ENCODE data around the gene EGLN2. TPM values are rescaled to one million over a fixed set of nuclear protein-coding genes. Genes with fewer than 3 reads are reported as not detected.
"Not testable (repeated sequence)": the region's sequence is repeated elsewhere in the genome, so short reads cannot be mapped to it uniquely, and the experiment has no call there.

The EGLN2 gene
- total RNA-seq, 2 donors from 2014 or later = 87.4 to 99.8 TPM

GRCh38 chr19:40836754-40837429, 37.9 kb downstream of the EGLN2 start:
- no peaks in the 10 kb centered on the region for H3K9me3 Mint-ChIP-seq
- H3K4me3 Mint-ChIP-seq = no peak overlapping the region

DNA sequence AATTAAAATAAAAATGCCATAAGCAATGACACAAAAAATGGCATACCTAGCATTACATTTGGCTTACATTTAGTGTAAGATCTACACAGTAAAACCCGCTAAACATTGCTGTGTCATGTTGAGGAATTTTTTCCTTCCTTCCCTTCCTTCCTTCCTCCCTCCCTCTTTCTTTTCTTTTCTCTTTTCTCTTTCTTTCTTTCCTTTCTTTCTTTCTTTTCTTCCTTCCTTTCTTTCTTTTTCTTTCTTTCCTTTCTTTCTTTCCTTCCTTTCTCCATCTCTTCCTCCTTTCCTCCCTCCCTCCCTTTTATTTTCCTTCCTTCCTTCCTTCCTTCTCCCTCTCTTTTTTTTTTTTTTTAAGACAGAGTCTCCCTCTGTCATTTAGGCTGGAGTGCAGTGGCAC, 39.5 kb downstream of the EGLN2 start:
- H3K4me1 Mint-ChIP-seq; H3K36me3 ChIP-seq (ENCODE audit: control insufficient read depth, insufficient read depth, low read length); H3K9ac ChIP-seq (ENCODE audit: extremely low read depth, low read length, poor library complexity, severe bottlenecking); H3K4me3 Mint-ChIP-seq; H3K4me3 ChIP-seq (ENCODE audit: low read length); H3K36me3 Mint-ChIP-seq (ENCODE audit: low read depth); H3K27ac ChIP-seq (ENCODE audit: low read depth, low read length); DNase-seq; H3K9me3 Mint-ChIP-seq; H3K27me3 ChIP-seq (ENCODE audit: control insufficient read depth, insufficient read depth, low read length, poor library complexity, severe bottlenecking); H3K4me1 ChIP-seq (ENCODE audit: control insufficient read depth, insufficient read depth, low read length); H3K9me3 ChIP-seq (ENCODE audit: control insufficient read depth, low read length); H3K27ac Mint-ChIP-seq: not testable (repeated sequence)
- H3K27me3 Mint-ChIP-seq (ENCODE audit: insufficient read depth) = peaks cover 47% of the 10 kb centered on the region
- 93 to 95% methylated on average over 1 of the region's 1 CpG for WGBS, 2 experiments (ENCODE audit: insufficient coverage in 1 of 2, insufficient read length in 1 of 2)

More at GRCh38 chr19:40836754-40837429, 37.9 kb downstream of the EGLN2 start:
- no peak for DNase-seq
- Mint-ChIP-seq H3K27ac (no peak overlapping the region), H3K36me3 (ENCODE audit: low read depth) (no peaks in the 10 kb centered on the region), H3K4me1 (no peaks in the 10 kb centered on the region), H3K27me3 (ENCODE audit: insufficient read depth) (peaks cover 47% of the 10 kb centered on the region)
- Histone ChIP-seq H3K4me1 (ENCODE audit: control insufficient read depth, insufficient read depth, low read length) (no peaks in the 10 kb centered on the region), H3K9me3 (ENCODE audit: control insufficient read depth, low read length) (no peaks in the 10 kb centered on the region), H3K9ac (ENCODE audit: extremely low read depth, low read length, poor library complexity, severe bottlenecking) (no peak overlapping the region), H3K27ac (ENCODE audit: low read depth, low read length) (no peak overlapping the region), H3K4me3 (ENCODE audit: low read length) (no peak overlapping the region), H3K36me3 (ENCODE audit: control insufficient read depth, insufficient read depth, low read length) (no peaks in the 10 kb centered on the region), H3K27me3 (ENCODE audit: control insufficient read depth, insufficient read depth, low read length, poor library complexity, severe bottlenecking) (no peaks in the 10 kb centered on the region)
- WGBS, 2 experiments (ENCODE audit: insufficient coverage in 1 of 2, insufficient read length in 1 of 2) = 89 to 100% methylated on average over 2 to 6 of the region's 6 CpGs
- TF ChIP-seq, protein P1, sequence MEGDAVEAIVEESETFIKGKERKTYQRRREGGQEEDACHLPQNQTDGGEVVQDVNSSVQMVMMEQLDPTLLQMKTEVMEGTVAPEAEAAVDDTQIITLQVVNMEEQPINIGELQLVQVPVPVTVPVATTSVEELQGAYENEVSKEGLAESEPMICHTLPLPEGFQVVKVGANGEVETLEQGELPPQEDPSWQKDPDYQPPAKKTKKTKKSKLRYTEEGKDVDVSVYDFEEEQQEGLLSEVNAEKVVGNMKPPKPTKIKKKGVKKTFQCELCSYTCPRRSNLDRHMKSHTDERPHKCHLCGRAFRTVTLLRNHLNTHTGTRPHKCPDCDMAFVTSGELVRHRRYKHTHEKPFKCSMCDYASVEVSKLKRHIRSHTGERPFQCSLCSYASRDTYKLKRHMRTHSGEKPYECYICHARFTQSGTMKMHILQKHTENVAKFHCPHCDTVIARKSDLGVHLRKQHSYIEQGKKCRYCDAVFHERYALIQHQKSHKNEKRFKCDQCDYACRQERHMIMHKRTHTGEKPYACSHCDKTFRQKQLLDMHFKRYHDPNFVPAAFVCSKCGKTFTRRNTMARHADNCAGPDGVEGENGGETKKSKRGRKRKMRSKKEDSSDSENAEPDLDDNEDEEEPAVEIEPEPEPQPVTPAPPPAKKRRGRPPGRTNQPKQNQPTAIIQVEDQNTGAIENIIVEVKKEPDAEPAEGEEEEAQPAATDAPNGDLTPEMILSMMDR (conservative IDR thresholded peaks at IDR 0.05) = no peak

DNA sequence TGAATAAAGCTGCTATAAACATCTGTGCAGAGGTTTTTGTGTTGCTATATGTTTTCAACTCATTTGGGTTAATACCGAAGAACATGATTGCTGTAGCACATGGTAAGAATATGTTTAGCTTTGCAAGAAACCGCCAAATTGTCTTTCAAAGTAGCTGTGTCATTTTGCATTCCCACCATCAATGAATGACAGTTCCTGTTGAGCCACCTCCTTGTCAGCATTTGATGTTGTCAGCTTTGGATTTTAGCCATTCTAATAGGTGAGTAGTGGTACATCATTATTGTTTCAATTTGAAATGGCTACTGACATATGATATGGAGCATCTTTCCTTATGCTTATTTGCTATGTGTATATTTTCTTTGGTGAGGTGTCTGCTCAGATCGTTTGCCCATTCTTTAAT, 43.0 kb downstream of the EGLN2 start:
- H3K27ac Mint-ChIP-seq; H3K4me3 Mint-ChIP-seq; H3K9ac ChIP-seq (ENCODE audit: extremely low read depth, low read length, poor library complexity, severe bottlenecking); H3K36me3 ChIP-seq (ENCODE audit: control insufficient read depth, insufficient read depth, low read length); H3K9me3 Mint-ChIP-seq; H3K36me3 Mint-ChIP-seq (ENCODE audit: low read depth); H3K9me3 ChIP-seq (ENCODE audit: control insufficient read depth, low read length); H3K4me1 Mint-ChIP-seq; H3K4me1 ChIP-seq (ENCODE audit: control insufficient read depth, insufficient read depth, low read length); DNase-seq; H3K27ac ChIP-seq (ENCODE audit: low read depth, low read length); H3K4me3 ChIP-seq (ENCODE audit: low read length): not testable (repeated sequence)
- H3K27me3 ChIP-seq (ENCODE audit: control insufficient read depth, insufficient read depth, low read length, poor library complexity, severe bottlenecking) = peaks cover 20% of the 10 kb centered on the region
- peaks cover 70% of the 10 kb centered on the region for H3K27me3 Mint-ChIP-seq (ENCODE audit: insufficient read depth)
- 95 to 100% methylated on average over 1 to 3 of the region's 3 CpGs for WGBS, 2 experiments (ENCODE audit: insufficient coverage in 1 of 2, insufficient read length in 1 of 2)

DNA sequence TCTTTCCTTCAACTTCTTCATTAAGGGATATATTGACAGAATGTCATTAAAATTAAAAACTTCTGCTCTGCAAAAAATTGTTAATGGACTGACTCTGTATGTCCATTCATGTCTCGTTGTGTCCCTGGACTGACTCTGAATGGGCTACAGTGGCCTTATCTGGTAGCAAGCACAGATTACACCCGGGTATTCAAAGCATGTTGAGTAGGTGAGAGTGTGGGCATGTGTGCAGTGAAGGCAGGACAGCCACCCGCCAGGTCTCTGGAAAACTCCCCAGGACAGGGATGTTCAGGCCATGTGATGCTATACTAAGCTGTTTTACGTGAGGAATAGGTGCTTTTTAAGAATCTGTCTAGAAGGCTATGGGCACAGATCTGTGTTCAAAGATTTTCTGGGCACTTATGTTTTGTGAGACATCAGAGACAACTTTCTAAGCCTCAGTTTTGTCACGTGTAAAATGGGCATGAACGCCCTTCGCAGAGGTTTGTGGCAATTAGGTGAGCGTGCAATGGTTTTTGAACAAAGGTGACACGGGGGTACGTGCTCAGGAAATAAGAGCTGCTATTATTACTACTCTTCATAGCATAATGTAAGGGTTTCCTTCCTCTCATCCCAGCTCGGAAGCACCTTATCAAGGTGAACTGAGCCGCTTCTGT, 44.1 kb downstream of the EGLN2 start:
- not testable (repeated sequence) for H3K9me3 Mint-ChIP-seq; H3K27ac ChIP-seq (ENCODE audit: low read depth, low read length); DNase-seq; H3K4me1 ChIP-seq (ENCODE audit: control insufficient read depth, insufficient read depth, low read length); H3K4me3 ChIP-seq (ENCODE audit: low read length); H3K9me3 ChIP-seq (ENCODE audit: control insufficient read depth, low read length); H3K36me3 Mint-ChIP-seq (ENCODE audit: low read depth); H3K27ac Mint-ChIP-seq; H3K36me3 ChIP-seq (ENCODE audit: control insufficient read depth, insufficient read depth, low read length); H3K9ac ChIP-seq (ENCODE audit: extremely low read depth, low read length, poor library complexity, severe bottlenecking); H3K4me1 Mint-ChIP-seq
- 66 to 81% methylated on average over 6 to 9 of the region's 12 CpGs for WGBS, 2 experiments (ENCODE audit: insufficient coverage in 1 of 2, insufficient read length in 1 of 2)
- H3K27me3 Mint-ChIP-seq (ENCODE audit: insufficient read depth) = peaks cover 77% of the 10 kb centered on the region
- peaks cover 25% of the 10 kb centered on the region for H3K27me3 ChIP-seq (ENCODE audit: control insufficient read depth, insufficient read depth, low read length, poor library complexity, severe bottlenecking)
- peak overlapping the region; percentile 52 for H3K4me3 Mint-ChIP-seq

GRCh38 chr19:40843653-40844052, 44.7 kb downstream of the EGLN2 start:
- not testable (repeated sequence) for H3K4me1 Mint-ChIP-seq; H3K36me3 ChIP-seq (ENCODE audit: control insufficient read depth, insufficient read depth, low read length); H3K27ac ChIP-seq (ENCODE audit: low read depth, low read length); H3K4me3 ChIP-seq (ENCODE audit: low read length); H3K9me3 Mint-ChIP-seq; H3K9me3 ChIP-seq (ENCODE audit: control insufficient read depth, low read length); H3K36me3 Mint-ChIP-seq (ENCODE audit: low read depth); H3K9ac ChIP-seq (ENCODE audit: extremely low read depth, low read length, poor library complexity, severe bottlenecking); H3K4me1 ChIP-seq (ENCODE audit: control insufficient read depth, insufficient read depth, low read length); H3K27ac Mint-ChIP-seq
- Mint-ChIP-seq H3K4me3 (peak overlapping the region; percentile 52), H3K27me3 (ENCODE audit: insufficient read depth) (peaks cover 81% of the 10 kb centered on the region)
- DNase-seq = peak; percentile 84
- WGBS, 2 experiments (ENCODE audit: insufficient coverage in 1 of 2, insufficient read length in 1 of 2) = 25 to 27% methylated on average over 4 to 13 of the region's 19 CpGs
- H3K27me3 ChIP-seq (ENCODE audit: control insufficient read depth, insufficient read depth, low read length, poor library complexity, severe bottlenecking) = peaks cover 30% of the 10 kb centered on the region

DNA sequence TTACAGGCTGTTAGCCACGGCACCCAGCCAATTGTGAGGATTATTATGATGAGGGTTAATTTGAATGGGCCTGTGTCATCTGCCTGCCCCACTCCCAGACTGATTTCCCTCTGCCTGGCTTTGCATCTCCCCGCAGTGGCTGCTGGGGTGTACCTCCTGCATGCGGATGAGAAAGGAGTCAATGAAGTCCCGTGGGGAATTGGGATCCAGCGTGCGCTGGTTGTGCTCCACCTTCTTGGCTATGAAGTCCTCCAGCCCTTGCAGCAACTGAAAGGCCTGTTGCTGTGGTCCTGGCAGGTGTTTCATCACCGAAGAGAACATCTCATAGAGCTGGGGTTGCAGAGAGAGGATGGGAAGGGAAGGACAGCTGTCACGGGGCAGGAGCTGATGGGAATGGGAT, 47.7 kb downstream of the EGLN2 start:
- H3K36me3 ChIP-seq (ENCODE audit: control insufficient read depth, insufficient read depth, low read length); H3K9me3 ChIP-seq (ENCODE audit: control insufficient read depth, low read length); H3K36me3 Mint-ChIP-seq (ENCODE audit: low read depth); H3K4me1 Mint-ChIP-seq; H3K27ac ChIP-seq (ENCODE audit: low read depth, low read length); H3K9me3 Mint-ChIP-seq; DNase-seq; H3K4me1 ChIP-seq (ENCODE audit: control insufficient read depth, insufficient read depth, low read length); H3K4me3 ChIP-seq (ENCODE audit: low read length); H3K9ac ChIP-seq (ENCODE audit: extremely low read depth, low read length, poor library complexity, severe bottlenecking); H3K27ac Mint-ChIP-seq; H3K4me3 Mint-ChIP-seq: not testable (repeated sequence)
- peaks cover 60% of the 10 kb centered on the region for H3K27me3 ChIP-seq (ENCODE audit: control insufficient read depth, insufficient read depth, low read length, poor library complexity, severe bottlenecking)
- WGBS, 2 experiments (ENCODE audit: insufficient coverage in 1 of 2, insufficient read length in 1 of 2) = 94% methylated on average over 7 of the region's 8 CpGs; no CpG with 5 or more reads in 1 of the 2 experiments
- H3K27me3 Mint-ChIP-seq (ENCODE audit: insufficient read depth) = peaks cover 86% of the 10 kb centered on the region

All from endodermal cell (in vitro differentiated cells).